HepG2 (cell line): ENCODE results near the gene PXMP4. TPM values are rescaled to one million over a fixed set of nuclear protein-coding genes. Genes with fewer than 3 reads are reported as not detected.

ENCODE experiments used
- ARNT2 ChIP-seq: sonication (generic); formaldehyde crosslinking; IDR thresholded peaks from 2 replicates; pipeline ENCODE4 v1.8.0; 2022; ENCODE audit warnings: mild to moderate bottlenecking, low read depth, missing genetic modification reagents, moderate library complexity
- ASH2L ChIP-seq: fragments of 300-600, 200-600 bp; sonication (generic); IDR thresholded peaks from 2 replicates; pipeline ENCODE4 v1.7.0; 2017; ENCODE audit warnings: low read depth, mild to moderate bottlenecking, moderate library complexity, mixed read lengths, low read length; ENCODE audit not compliant: insufficient read length
- BHLHE40 ChIP-seq: IDR thresholded peaks from 2 replicates; pipeline ENCODE4 v1.6.1; 2011; ENCODE audit warnings: low read length, improper control_type of control experiment
- BRD4 ChIP-seq: sonication (generic); formaldehyde crosslinking; IDR thresholded peaks from 2 replicates; pipeline ENCODE4 v1.4.0; 2020; ENCODE audit warnings: missing genetic modification reagents
- E2F2 ChIP-seq: sonication (generic); formaldehyde crosslinking; IDR thresholded peaks from 2 replicates; pipeline ENCODE4 v1.4.0; 2020; ENCODE audit warnings: missing genetic modification reagents, borderline replicate concordance
- FOSL2 ChIP-seq: sonication (generic); formaldehyde crosslinking; IDR thresholded peaks from 2 replicates; pipeline ENCODE4 v1.4.0; 2020; ENCODE audit warnings: missing genetic modification reagents
- HMGXB3 ChIP-seq: sonication (generic); formaldehyde crosslinking; IDR thresholded peaks from 2 replicates; pipeline ENCODE4 v1.4.0; 2020; ENCODE audit warnings: missing genetic modification reagents, borderline replicate concordance
- HNF1B ChIP-seq: sonication (generic); formaldehyde crosslinking; IDR thresholded peaks from 2 replicates; pipeline ENCODE4 v1.5.1; 2020; ENCODE audit warnings: mild to moderate bottlenecking, moderate library complexity, missing genetic modification reagents
- SALL1 ChIP-seq: sonication (generic); formaldehyde crosslinking; IDR thresholded peaks from 2 replicates; pipeline ENCODE4 v1.8.0; 2022; ENCODE audit warnings: mild to moderate bottlenecking, missing genetic modification reagents
- TCF7L2 ChIP-seq: IDR thresholded peaks from 2 replicates; pipeline ENCODE4 v1.6.1; 2011; ENCODE audit warnings: mild to moderate bottlenecking, low read depth, low read length, moderate library complexity
- TFE3 ChIP-seq: IDR thresholded peaks from 2 replicates; pipeline ENCODE4 v1.6.1; 2016
- THAP9 ChIP-seq: sonication (generic); formaldehyde crosslinking; IDR thresholded peaks from 2 replicates; pipeline ENCODE4; 2020; ENCODE audit warnings: missing genetic modification reagents, mild to moderate bottlenecking, borderline replicate concordance
- ZNF205 ChIP-seq: IDR thresholded peaks from 2 replicates; pipeline ENCODE4 v1.6.1; 2018; ENCODE audit warnings: missing biosample characterization, missing genetic modification reagents
- ZNF331 ChIP-seq: sonication (generic); formaldehyde crosslinking; IDR thresholded peaks from 2 replicates; pipeline ENCODE4 v1.4.0; 2020; ENCODE audit warnings: missing genetic modification reagents
- ZNF34 ChIP-seq: sonication (generic); formaldehyde crosslinking; IDR thresholded peaks from 2 replicates; pipeline ENCODE4 v1.4.0; 2020; ENCODE audit warnings: mild to moderate bottlenecking, missing genetic modification reagents, borderline replicate concordance
- polyA plus RNA-seq, 8 experiments: library from polyadenylated mRNA; depleted of rRNA in 3 of 8; stranded (reverse) in 7 of 8; unstranded in 1 of 8; fragments of >200 nt; fragmentation: Illumina TruSeq in 4 of 8; extraction: Trizol in 4 of 8; gene quantifications; 2 replicates each; pipeline versions ENCODE4 v1.2.1 to v1.2.3, GENCODE V29; 2011 to 2016; ENCODE audit warnings: low read depth in 4 of 8, missing spikeins in 1 of 8, mixed read lengths in 1 of 8; ENCODE audit not compliant: insufficient read depth in 1 of 8
- total RNA-seq, 5 experiments: library from RNA; depleted of rRNA; stranded (reverse); fragments of >200 nt; fragmentation: Illumina TruSeq; extraction: Trizol; gene quantifications; 2 replicates each; pipeline ENCODE4 v1.2.3, GENCODE V29; 2016; ENCODE audit warnings: low read depth in 1 of 5

The PXMP4 gene
- total and polyA plus RNA-seq, 2 of the 13 experiments (the other 11 are each of a cell fraction or from before 2014, with no cell fraction given) = not detected

GRCh38 chr20:33733654-33734576, 13.8 kb upstream of the PXMP4 start (continued):
- TF ChIP-seq HMGXB3 (CRISPR knock-in tag) = peak; percentile 63; the same call in 1 of the 2 replicates
- peak; percentile 14; the same call in 1 of the 2 replicates for TF ChIP-seq SALL1 (CRISPR knock-in tag)
- TF ChIP-seq ZNF331 (CRISPR knock-in tag) = peak; percentile 67
- TF ChIP-seq ZNF34 (CRISPR knock-in tag) = no peak
- peak; percentile 26; the same call in 1 of the 2 replicates for TF ChIP-seq HNF1B (CRISPR knock-in tag)
- no peak for TF ChIP-seq ASH2L
- TF ChIP-seq BRD4 (CRISPR knock-in tag) = 0 out of 2 replicates have a peak, but pooled peaks have one; percentile 8
- no peak for TF ChIP-seq BHLHE40
- no peak for TF ChIP-seq TCF7L2
- no peak for TF ChIP-seq ARNT2 (CRISPR knock-in tag)
- TF ChIP-seq TFE3 (CRISPR knock-in tag) = 0 out of 2 replicates have a peak, but pooled peaks have one; percentile 24
- TF ChIP-seq THAP9 (CRISPR knock-in tag) = no peak
- TF ChIP-seq E2F2 (CRISPR knock-in tag) = no peak
- no peak for TF ChIP-seq ZNF205 (CRISPR knock-in tag)
- peak; percentile 54; the same call in 1 of the 2 replicates for TF ChIP-seq FOSL2 (CRISPR knock-in tag)
